HG03354 (cell line): ENCODE results near the gene WDFY4.
"Not testable (repeated sequence)": the region's sequence is repeated elsewhere in the genome, so short reads cannot be mapped to it uniquely, and the experiment has no call there.

Source experiments
- ATAC-seq: cut with Tn5 transposase; IDR thresholded peaks from one replicate; pipeline ENCODE4 v1.9.1; 2021; ENCODE audit warnings: mild to moderate bottlenecking; ENCODE audit not compliant: unreplicated experiment, poor library complexity, severe bottlenecking

WDFY4 gene

GRCh38 chr10:48684792-48685623, at the start of gene WDFY4:
TSS of gene WDFY4 (plus strand) at chr10:48684873. CDS start at chr10:48709733, 24,860 bp downstream.
- ATAC-seq, result peak; percentile 75

GRCh38 chr10:48634984-48635557, 49.6 kb upstream of the WDFY4 start:
- ATAC-seq, result peak; percentile 6

GRCh38 chr10:48636231-48636630, 48.4 kb upstream of the WDFY4 start:
- ATAC-seq, result no peak

- ATAC-seq, result no peak
Measured at GRCh38 chr10:48636901-48637300, 47.8 kb upstream of the WDFY4 start.

- no peak for ATAC-seq
Measured at GRCh38 chr10:48638158-48638557, 46.5 kb upstream of the WDFY4 start.

- no peak for ATAC-seq
Measured at GRCh38 chr10:48638739-48639527, 45.7 kb upstream of the WDFY4 start.

- ATAC-seq, result no peak
Measured at GRCh38 chr10:48639632-48640031, 45.0 kb upstream of the WDFY4 start.

GRCh38 chr10:48640326-48640725, 44.3 kb upstream of the WDFY4 start:
- no peak for ATAC-seq

GRCh38 chr10:48641099-48641690, 43.5 kb upstream of the WDFY4 start:
- ATAC-seq, result not testable (repeated sequence)

GRCh38 chr10:48645600-48645999, 39.1 kb upstream of the WDFY4 start:
- ATAC-seq, result no peak

GRCh38 chr10:48647073-48647472, 37.6 kb upstream of the WDFY4 start:
- ATAC-seq, result not testable (repeated sequence)

- ATAC-seq, result no peak
Measured at GRCh38 chr10:48648172-48648942, 36.3 kb upstream of the WDFY4 start.

GRCh38 chr10:48649349-48649944, 35.2 kb upstream of the WDFY4 start:
- no peak for ATAC-seq

- no peak for ATAC-seq
Measured at GRCh38 chr10:48651293-48651692, 33.4 kb upstream of the WDFY4 start.

- ATAC-seq, result no peak
Measured at GRCh38 chr10:48651839-48652238, 32.8 kb upstream of the WDFY4 start.

- no peak for ATAC-seq
Measured at GRCh38 chr10:48652344-48652743, 32.3 kb upstream of the WDFY4 start.

GRCh38 chr10:48653347-48653746, 31.3 kb upstream of the WDFY4 start:
- no peak for ATAC-seq

- no peak for ATAC-seq
Measured at GRCh38 chr10:48653944-48654698, 30.6 kb upstream of the WDFY4 start.
